Suprapubic skin (tissue), 4 donors: ENCODE results near the gene TAOK1. TPM values are rescaled to one million over a fixed set of nuclear protein-coding genes. Genes with fewer than 3 reads are reported as not detected.

ENCODE experiments used
- DNase-seq, 2 donors: peaks; one replicate each; pipeline ENCODE4 v3.0.0-alpha.2; 2019; ENCODE audit warnings: low spot score in 2 of 2
- H3K27ac ChIP-seq: fragments of 200-600 bp; sonication (generic); one replicate; pipeline ENCODE4 v1.5.1; 2019
- H3K27me3 ChIP-seq: fragments of 200-600 bp; sonication (generic); one replicate; pipeline ENCODE4 v1.5.1; 2019
- H3K36me3 ChIP-seq: fragments of 200-600 bp; sonication (generic); one replicate; pipeline ENCODE4 v1.5.1; 2019
- H3K4me1 ChIP-seq: fragments of 200-600 bp; sonication (generic); one replicate; pipeline ENCODE4 v1.5.1; 2019
- H3K4me3 ChIP-seq: fragments of 200-600 bp; sonication (generic); one replicate; pipeline ENCODE4 v1.5.1; 2019; ENCODE audit warnings: mild to moderate bottlenecking
- H3K9me3 ChIP-seq: fragments of 200-600 bp; sonication (generic); one replicate; pipeline ENCODE4 v1.5.1; 2019
- EP300 ChIP-seq: sonication (generic); formaldehyde crosslinking; IDR thresholded peaks from one replicate; pipeline ENCODE4 v1.6.1; 2017; ENCODE audit warnings: antibody characterized with exemption
- POLR2A ChIP-seq, 2 donors: fragments of 450-650 bp; IDR thresholded peaks; one replicate each; pipeline ENCODE4 v1.6.1; 2017; ENCODE audit warnings: antibody characterized with exemption in 2 of 2, mild to moderate bottlenecking in 2 of 2, moderate library complexity in 2 of 2
- POLR2AphosphoS5 ChIP-seq, 3 donors: sonication (generic); formaldehyde crosslinking; IDR thresholded peaks; one replicate each; pipeline ENCODE4 v1.6.1; 2017; ENCODE audit warnings: antibody characterized with exemption in 3 of 3
- WGBS: methylation state at CpG from one replicate; pipeline ENCODE4 v1.1.5; 2018; 5-methylcytosine and 5-hydroxymethylcytosine counted together
- total RNA-seq, 4 donors: library from RNA; depleted of rRNA; stranded (reverse); fragments of >200 nt; gene quantifications; one replicate each; pipeline ENCODE4 v1.1.0, GENCODE V29; 2016
- TF ChIP-seq, protein P1 (sequence below), 2 donors: fragments of 200-600 bp in 1 of 2; fragments of 450-650 bp in 1 of 2; sonication (generic) in 1 of 2; IDR thresholded peaks; one replicate each; pipeline ENCODE4 v1.5.1; 2016 to 2019; ENCODE audit warnings: antibody characterized with exemption in 2 of 2, mild to moderate bottlenecking in 1 of 2, moderate library complexity in 1 of 2

The TAOK1 gene
- total RNA-seq, 4 donors from 2014 or later = 42.1 to 58.3 (median 51.2) TPM

DNA sequence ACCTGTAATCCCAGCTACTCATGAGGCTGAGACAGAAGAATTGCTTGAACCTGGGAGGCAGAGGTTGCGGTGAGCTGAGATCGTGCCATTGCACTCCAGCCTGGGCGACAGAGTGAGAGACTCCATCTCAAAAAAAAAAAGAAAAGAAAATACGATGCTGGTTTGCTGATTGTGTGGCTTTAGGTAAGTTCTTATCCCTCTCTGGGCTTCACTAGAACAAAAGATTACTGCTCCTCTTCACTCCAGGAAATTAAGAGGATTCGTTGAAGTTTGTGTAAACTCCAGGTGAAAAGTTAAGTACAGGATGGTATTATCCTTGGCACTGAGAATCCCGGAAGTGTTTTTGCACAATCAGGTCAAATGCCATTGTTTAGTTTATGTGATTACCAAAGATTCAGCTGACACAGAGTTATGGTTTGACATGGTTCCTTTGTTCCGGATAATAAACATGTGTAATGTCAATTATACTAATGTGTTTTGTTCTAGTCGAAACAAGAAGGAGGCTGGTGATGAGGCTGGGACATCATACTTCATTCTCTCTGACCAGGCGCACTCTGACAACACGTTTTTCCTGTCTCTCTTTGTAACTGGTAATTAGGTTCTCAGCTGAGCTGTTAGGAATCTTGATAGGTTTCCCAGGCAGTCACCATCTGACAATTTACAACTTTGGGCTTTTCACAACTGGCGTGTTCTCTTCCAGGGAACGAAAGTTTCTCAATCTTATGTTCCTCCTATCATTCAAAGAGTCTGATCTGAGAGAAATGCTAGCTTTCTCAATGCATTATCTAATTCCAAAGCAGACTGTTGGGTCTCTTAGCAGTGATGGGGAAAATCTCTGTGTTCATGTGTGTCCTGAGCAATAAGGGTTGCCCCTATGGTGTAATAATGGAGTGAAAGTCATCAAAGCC lies 10.8 kb upstream of the TAOK1 start:
- H3K4me3 ChIP-seq = no peak overlapping the region
- 46% methylated on average over 12 of the region's 12 CpGs for WGBS

DNA sequence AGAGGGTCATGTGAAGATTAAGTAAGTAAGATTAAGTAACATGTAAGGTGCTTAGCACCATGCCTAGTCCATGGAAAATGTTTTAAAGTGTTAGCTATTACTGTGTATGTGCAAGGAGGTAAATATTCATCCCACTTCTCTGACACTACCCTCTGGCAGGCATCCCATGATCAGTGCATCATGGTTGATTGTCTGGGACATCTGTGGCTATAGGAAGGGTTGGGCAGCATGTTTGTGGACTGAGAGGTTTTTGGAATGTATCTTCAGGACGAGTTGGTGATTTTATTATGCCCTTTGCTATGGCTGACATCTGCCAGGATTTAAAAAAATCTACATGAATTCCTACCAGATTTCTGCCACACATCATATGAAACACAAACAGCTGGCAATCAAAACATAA lies 6.5 kb upstream of the TAOK1 start:
- Histone ChIP-seq H3K36me3 (no peaks in the 10 kb centered on the region), H3K9me3 (no peaks in the 10 kb centered on the region), H3K4me3 (no peak overlapping the region), H3K27ac (no peak overlapping the region), H3K4me1 (peaks cover 10% of the 10 kb centered on the region), H3K27me3 (no peaks in the 10 kb centered on the region)
- WGBS = 57% methylated on average over 1 of the region's 1 CpG
- TF ChIP-seq POLR2AphosphoS5 (IDR thresholded peaks at IDR 0.05) (no peak), EP300 (no peak), POLR2A (IDR thresholded peaks at IDR 0.05) (no peak)
- TF ChIP-seq, protein P1, sequence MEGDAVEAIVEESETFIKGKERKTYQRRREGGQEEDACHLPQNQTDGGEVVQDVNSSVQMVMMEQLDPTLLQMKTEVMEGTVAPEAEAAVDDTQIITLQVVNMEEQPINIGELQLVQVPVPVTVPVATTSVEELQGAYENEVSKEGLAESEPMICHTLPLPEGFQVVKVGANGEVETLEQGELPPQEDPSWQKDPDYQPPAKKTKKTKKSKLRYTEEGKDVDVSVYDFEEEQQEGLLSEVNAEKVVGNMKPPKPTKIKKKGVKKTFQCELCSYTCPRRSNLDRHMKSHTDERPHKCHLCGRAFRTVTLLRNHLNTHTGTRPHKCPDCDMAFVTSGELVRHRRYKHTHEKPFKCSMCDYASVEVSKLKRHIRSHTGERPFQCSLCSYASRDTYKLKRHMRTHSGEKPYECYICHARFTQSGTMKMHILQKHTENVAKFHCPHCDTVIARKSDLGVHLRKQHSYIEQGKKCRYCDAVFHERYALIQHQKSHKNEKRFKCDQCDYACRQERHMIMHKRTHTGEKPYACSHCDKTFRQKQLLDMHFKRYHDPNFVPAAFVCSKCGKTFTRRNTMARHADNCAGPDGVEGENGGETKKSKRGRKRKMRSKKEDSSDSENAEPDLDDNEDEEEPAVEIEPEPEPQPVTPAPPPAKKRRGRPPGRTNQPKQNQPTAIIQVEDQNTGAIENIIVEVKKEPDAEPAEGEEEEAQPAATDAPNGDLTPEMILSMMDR (IDR thresholded peaks at IDR 0.05) = no peak
- no peak for DNase-seq

More for the DNA sequence above, 10.8 kb upstream of the TAOK1 start:
- H3K27me3 ChIP-seq = no peaks in the 10 kb centered on the region
- no peaks in the 10 kb centered on the region for H3K9me3 ChIP-seq
- H3K36me3 ChIP-seq = no peaks in the 10 kb centered on the region
- H3K27ac ChIP-seq = peak overlapping the region; percentile 45
- TF ChIP-seq EP300 = no peak
- TF ChIP-seq, protein P1 (IDR thresholded peaks at IDR 0.05) = no peak
- TF ChIP-seq POLR2A (IDR thresholded peaks at IDR 0.05) = no peak
- TF ChIP-seq POLR2AphosphoS5 (IDR thresholded peaks at IDR 0.05) = no peak
- H3K4me1 ChIP-seq = peaks cover 10% of the 10 kb centered on the region
- no peak for DNase-seq

DNA sequence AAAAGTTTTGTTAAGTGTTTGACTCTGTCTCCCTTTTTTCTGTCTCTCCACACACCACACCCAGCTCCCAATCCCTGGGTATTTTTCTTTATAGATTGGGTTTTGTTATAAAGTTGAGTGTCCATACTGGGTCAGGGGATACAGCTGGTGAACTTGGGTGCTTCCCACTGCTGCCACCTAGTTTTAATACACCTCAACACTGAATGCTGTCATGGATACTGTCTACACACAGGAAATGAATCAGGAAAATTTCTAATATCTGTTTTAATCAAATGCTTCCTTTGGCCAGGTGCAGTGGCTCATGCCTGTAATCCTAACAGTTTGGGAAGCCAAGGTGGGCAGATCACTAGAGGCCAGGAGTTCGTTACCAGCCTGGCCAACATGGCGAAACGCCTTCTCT lies 5.3 kb upstream of the TAOK1 start:
- no peaks in the 10 kb centered on the region for H3K27me3 ChIP-seq
- H3K4me3 ChIP-seq = no peak overlapping the region
- H3K27ac ChIP-seq = no peak overlapping the region
- H3K36me3 ChIP-seq = no peaks in the 10 kb centered on the region
- TF ChIP-seq, protein P1 (IDR thresholded peaks at IDR 0.05) = no peak
- H3K4me1 ChIP-seq = peaks cover 5% of the 10 kb centered on the region
- WGBS = 90% methylated on average over 3 of the region's 3 CpGs
- no peak for DNase-seq
- H3K9me3 ChIP-seq = no peaks in the 10 kb centered on the region

DNA sequence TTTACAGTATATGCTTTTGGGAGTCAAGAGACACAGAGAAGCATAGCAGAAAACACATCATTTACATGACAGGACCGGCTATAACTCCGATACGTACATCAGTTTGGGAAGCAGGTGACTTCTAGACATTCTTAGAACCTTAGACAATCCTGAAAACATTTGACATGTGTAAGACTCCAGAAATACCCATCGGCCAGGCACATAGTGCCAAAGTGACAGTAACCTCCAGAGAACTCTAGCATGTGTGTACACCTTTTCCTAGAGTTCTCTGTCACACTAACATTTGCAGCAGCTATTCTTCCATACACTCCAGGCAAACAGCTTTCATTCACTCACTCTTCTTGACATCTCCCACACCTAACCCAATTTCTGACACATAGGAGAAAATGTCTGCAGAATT lies 3.4 kb upstream of the TAOK1 start:
- H3K4me3 ChIP-seq = no peak overlapping the region

DNA sequence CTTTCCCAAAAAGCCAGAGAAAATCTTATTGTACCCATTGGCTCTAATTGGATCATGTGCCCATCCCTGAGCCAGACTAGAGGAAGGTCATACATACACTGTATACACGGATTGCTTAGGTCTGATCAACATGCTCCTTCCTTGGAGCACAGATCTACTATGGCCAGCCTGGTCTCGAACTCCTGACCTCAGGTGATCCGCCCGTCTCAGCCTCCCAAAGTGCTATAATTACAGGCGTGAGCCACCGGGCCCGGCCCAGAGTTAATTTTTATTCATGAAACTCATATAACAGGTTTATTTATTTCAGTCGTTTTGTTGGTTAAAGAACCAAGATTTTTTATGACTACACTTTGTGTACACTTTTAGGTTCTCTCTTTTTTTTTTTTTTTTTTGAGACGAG lies 1.2 kb upstream of the TAOK1 start:
- no peaks in the 10 kb centered on the region for H3K36me3 ChIP-seq
- TF ChIP-seq, protein P1 (IDR thresholded peaks at IDR 0.05) = no peak
- no peak for TF ChIP-seq POLR2AphosphoS5 (IDR thresholded peaks at IDR 0.05)
- TF ChIP-seq POLR2A (IDR thresholded peaks at IDR 0.05) = no peak
- no peak for TF ChIP-seq EP300
- DNase-seq = no peak
- no peaks in the 10 kb centered on the region for H3K9me3 ChIP-seq
- H3K4me3 ChIP-seq = no peak overlapping the region
- WGBS = 71% methylated on average over 9 of the region's 9 CpGs
- no peak overlapping the region for H3K27ac ChIP-seq
- peaks cover 30% of the 10 kb centered on the region for H3K4me1 ChIP-seq
- no peaks in the 10 kb centered on the region for H3K27me3 ChIP-seq

More for the DNA sequence above, 3.4 kb upstream of the TAOK1 start:
- H3K9me3 ChIP-seq = no peaks in the 10 kb centered on the region
- WGBS = 97% methylated on average over 4 of the region's 4 CpGs
- H3K27me3 ChIP-seq = no peaks in the 10 kb centered on the region
- no peak overlapping the region for H3K27ac ChIP-seq
- peaks cover 10% of the 10 kb centered on the region for H3K4me1 ChIP-seq
- no peak for TF ChIP-seq EP300
- no peak for TF ChIP-seq POLR2AphosphoS5 (IDR thresholded peaks at IDR 0.05)
- TF ChIP-seq, protein P1 (IDR thresholded peaks at IDR 0.05) = no peak
- TF ChIP-seq POLR2A (IDR thresholded peaks at IDR 0.05) = no peak
- H3K36me3 ChIP-seq = no peaks in the 10 kb centered on the region
- no peak for DNase-seq
